Chondrocyte (in vitro differentiated cells): ENCODE measurements around the gene CSNK2A1. TPM values are rescaled to one million over a fixed set of nuclear protein-coding genes. Genes with fewer than 3 reads are reported as not detected.

Experiments used
- DNase-seq: peaks from one replicate; pipeline ENCODE4 v3.0.0; 2021; ENCODE audit warnings: mixed read lengths, low spot score
- H3K27ac Mint-ChIP-seq: one replicate; pipeline ENCODE4 v1.8.0; 2021; ENCODE audit warnings: mild to moderate bottlenecking, moderate library complexity, mixed read lengths; ENCODE audit not compliant: unreplicated experiment
- H3K27me3 Mint-ChIP-seq: 2 replicates; pipeline ENCODE4 v1.8.0; 2021; ENCODE audit warnings: low read depth, mixed read lengths
- H3K36me3 Mint-ChIP-seq: 2 replicates; pipeline ENCODE4 v1.8.0; 2021; ENCODE audit warnings: low read depth, mixed read lengths
- H3K4me1 Mint-ChIP-seq: 2 replicates; pipeline ENCODE4 v1.8.0; 2021; ENCODE audit warnings: low read depth, mild to moderate bottlenecking, mixed read lengths
- H3K4me3 Mint-ChIP-seq: one replicate; pipeline ENCODE4 v1.8.0; 2021; ENCODE audit warnings: mild to moderate bottlenecking, moderate library complexity, mixed read lengths; ENCODE audit not compliant: unreplicated experiment
- H3K9me3 Mint-ChIP-seq: 2 replicates; pipeline ENCODE4 v1.8.0; 2021; ENCODE audit warnings: low read depth, mixed read lengths
- CTCF ChIP-seq: fragments of 200-600 bp; sonication (generic); IDR thresholded peaks from 2 replicates; pipeline ENCODE4 v1.5.0; 2021; ENCODE audit warnings: antibody characterized with exemption, mild to moderate bottlenecking, moderate library complexity
- total RNA-seq: library from RNA; stranded (reverse); gene quantifications from 3 replicates; pipeline ENCODE4 v1.2.1, GENCODE V29; 2021

The CSNK2A1 gene
- total RNA-seq, 1 donor from 2014 or later = 122 TPM

GRCh38 chr20:434661-435419 is 108.8 kb downstream of the CSNK2A1 start:
- Mint-ChIP-seq H3K27ac (no peak overlapping the region), H3K9me3 (no peaks in the 10 kb centered on the region), H3K27me3 (no peaks in the 10 kb centered on the region), H3K4me3 (no peak overlapping the region), H3K4me1 (peaks cover 8% of the 10 kb centered on the region), H3K36me3 (peaks cover 30% of the 10 kb centered on the region)
- no peak for TF ChIP-seq CTCF
- DNase-seq = no peak

GRCh38 chr20:434221-434620 is 109.4 kb downstream of the CSNK2A1 start:
- Mint-ChIP-seq H3K36me3 (peaks cover 27% of the 10 kb centered on the region), H3K9me3 (no peaks in the 10 kb centered on the region), H3K27ac (peak overlapping the region; percentile 8), H3K4me1 (peaks cover 8% of the 10 kb centered on the region), H3K27me3 (no peaks in the 10 kb centered on the region), H3K4me3 (no peak overlapping the region)
- TF ChIP-seq CTCF = no peak
- DNase-seq = no peak

- Mint-ChIP-seq H3K36me3 (peaks cover 23% of the 10 kb centered on the region), H3K27ac (peak overlapping the region; percentile 78), H3K27me3 (no peaks in the 10 kb centered on the region), H3K4me1 (peaks cover 8% of the 10 kb centered on the region), H3K4me3 (no peak overlapping the region), H3K9me3 (no peaks in the 10 kb centered on the region)
- TF ChIP-seq CTCF = no peak
- no peak for DNase-seq
Observed at GRCh38 chr20:433300-433975, 110.2 kb downstream of the CSNK2A1 start.

GRCh38 chr20:432677-433299 is 110.8 kb downstream of the CSNK2A1 start:
- Mint-ChIP-seq H3K27ac (peak overlapping the region; percentile 78), H3K4me1 (peaks cover 8% of the 10 kb centered on the region), H3K9me3 (no peaks in the 10 kb centered on the region), H3K36me3 (peaks cover 23% of the 10 kb centered on the region), H3K4me3 (no peak overlapping the region), H3K27me3 (no peaks in the 10 kb centered on the region)
- TF ChIP-seq CTCF = no peak
- no peak for DNase-seq

- Mint-ChIP-seq H3K36me3 (peaks cover 20% of the 10 kb centered on the region), H3K27me3 (no peaks in the 10 kb centered on the region), H3K9me3 (no peaks in the 10 kb centered on the region), H3K4me1 (peaks cover 8% of the 10 kb centered on the region), H3K4me3 (no peak overlapping the region), H3K27ac (no peak overlapping the region)
- no peak for TF ChIP-seq CTCF
- DNase-seq = no peak
Observed at GRCh38 chr20:432208-432607, 111.4 kb downstream of the CSNK2A1 start.
